Measurements from ENCODE around the gene CLUH. TPM values are rescaled to one million over a fixed set of nuclear protein-coding genes. Genes with fewer than 3 reads are reported as not detected.

Gene CLUH
- total RNA-seq, 6 experiments from 2014 or later = 88.9 to 224 (median 166) TPM

DNA sequence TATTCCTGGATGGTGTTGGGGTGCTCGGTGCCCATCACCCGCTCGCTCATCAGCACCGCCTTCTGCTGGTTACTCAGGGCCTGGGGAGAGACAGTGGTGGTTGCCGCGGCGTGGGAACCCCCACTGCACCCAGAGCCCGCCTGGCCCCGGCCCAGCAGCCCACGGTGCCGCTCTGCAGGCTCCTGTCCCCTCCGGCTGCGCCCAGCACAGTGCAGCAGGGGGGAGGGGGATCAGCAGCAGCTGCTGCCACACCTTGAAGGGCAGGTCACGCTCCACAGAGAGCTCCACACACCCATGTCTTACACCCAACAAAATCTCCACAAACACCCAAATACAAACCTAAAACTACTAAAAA lies 18.8 kb downstream of the CLUH start:
- Histone ChIP-seq H3K4me3 (no peak overlapping the region), H3K9me3 (no peaks in the 10 kb centered on the region), H3K36me3 (peaks cover 0 to 78% (median 39%) of the 10 kb centered on the region in 4 donors), H3K27ac (no peak overlapping the region), H3K27me3 (no peaks in the 10 kb centered on the region), H3K4me1 (no peaks in the 10 kb centered on the region)
- no peak for DNase-seq
- no peak for ATAC-seq
- TF ChIP-seq CTCF (IDR thresholded peaks at IDR 0.05) = no peak
- TF ChIP-seq POLR2A (IDR thresholded peaks at IDR 0.05) = no peak
- intact Hi-C loops (cut with DNase I) = no loop called here
- WGBS (ENCODE audit: insufficient coverage, low coverage, low lambda C conversion rate, missing lambda C conversion rate) = no CpG with 5 or more reads among the region's 14 CpGs

DNA sequence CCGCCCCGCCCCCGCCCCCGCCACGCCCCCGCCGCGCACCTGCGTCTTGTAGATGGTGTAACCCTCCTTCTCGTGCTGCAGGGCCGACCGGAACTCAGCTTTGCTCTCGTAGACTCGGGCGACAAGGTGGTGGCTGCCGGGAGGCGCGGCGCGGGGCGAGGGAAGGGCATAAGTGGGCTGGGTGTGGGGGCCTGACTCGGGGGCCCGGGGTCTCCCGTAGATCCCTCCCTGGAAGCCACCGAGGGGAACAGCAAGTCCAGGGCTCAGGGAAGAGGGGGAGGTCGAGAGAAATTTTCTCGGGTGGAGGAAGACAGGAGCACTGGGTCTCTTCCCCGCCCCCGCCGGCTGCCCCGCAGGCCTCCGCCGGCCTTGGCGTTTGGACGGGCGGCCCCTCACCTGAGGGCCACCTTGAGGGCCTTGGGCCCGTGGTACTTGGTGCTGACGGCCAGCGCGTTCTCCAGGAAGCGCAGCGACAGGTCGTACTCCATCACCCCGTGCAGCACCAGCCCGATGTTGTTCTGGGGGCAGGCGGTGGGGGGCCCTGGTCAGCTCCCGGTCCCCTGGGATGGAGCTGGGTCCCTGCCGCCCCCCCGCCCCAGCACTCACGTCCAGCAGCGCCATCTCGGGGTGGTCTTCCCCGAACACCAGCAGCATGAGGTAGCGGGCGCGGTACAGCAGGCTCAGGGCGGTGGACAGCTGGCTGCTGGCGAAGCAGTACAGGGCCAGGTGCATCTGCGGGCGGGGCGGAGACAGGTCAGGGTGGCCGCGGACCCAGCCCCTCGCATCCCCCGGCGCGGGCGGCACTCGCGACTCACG lies 19.4 kb downstream of the CLUH start:
- WGBS (ENCODE audit: insufficient coverage, low coverage, low lambda C conversion rate, missing lambda C conversion rate) = 85% methylated on average over 29 of the region's 71 CpGs
- intact Hi-C loops (cut with DNase I) = no loop called here
- H3K36me3 ChIP-seq = peaks cover 0 to 72% (median 37%) of the 10 kb centered on the region in 4 donors
- DNase-seq (peak in 2 of 3 donors; percentile 23 to 53), ATAC-seq (no peak)
- H3K27me3 ChIP-seq = no peaks in the 10 kb centered on the region
- no peaks in the 10 kb centered on the region for H3K4me1 ChIP-seq
- TF ChIP-seq POLR2A (IDR thresholded peaks at IDR 0.05) (no peak), CTCF (IDR thresholded peaks at IDR 0.05) (no peak)
- H3K9me3 ChIP-seq = no peaks in the 10 kb centered on the region
- no peak overlapping the region for H3K27ac ChIP-seq
- H3K4me3 ChIP-seq = no peak overlapping the region

DNA sequence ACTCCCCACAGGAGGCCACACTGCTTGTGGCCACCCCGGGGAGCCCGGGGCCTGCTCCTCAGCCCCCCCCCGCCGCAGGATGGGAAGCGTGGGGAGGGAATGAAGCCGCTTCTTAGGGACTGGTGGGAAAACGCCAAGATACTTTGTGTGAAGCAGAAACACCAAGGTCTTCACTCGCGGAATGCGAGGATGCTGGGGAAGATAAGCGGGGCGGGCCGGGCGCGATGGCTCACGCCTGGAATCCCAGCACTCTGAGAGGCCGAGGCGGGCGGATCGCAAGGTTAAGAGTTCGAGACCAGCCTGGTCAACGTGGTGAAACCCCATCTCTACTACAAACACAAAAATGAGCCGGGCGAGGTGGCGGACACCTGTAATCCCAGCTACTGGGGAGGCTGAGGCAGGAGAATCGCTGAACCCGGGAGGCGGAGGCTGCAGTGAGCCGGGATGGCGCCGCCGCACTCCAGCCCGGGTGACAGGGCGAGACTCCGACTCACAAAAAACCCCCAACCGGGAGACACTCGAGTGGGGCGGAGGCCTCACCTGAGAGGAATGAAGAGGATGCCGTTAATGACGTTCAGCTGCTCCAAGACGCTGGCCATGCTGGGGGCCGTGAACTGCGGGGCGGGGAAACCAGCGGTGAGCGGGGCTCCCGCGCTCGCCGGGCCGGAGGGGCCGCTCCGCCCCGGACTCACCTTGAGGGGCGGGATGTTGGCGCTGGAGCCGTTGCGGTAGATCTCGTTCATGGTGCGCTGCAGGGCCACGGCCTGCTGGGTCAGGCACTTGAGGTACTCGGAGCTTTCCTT lies 20.3 kb downstream of the CLUH start:
- no peak for ATAC-seq
- peaks cover 0 to 63% (median 32%) of the 10 kb centered on the region in 4 donors for H3K36me3 ChIP-seq

More for the DNA sequence above, 20.3 kb downstream of the CLUH start:
- H3K4me1 ChIP-seq = no peaks in the 10 kb centered on the region
- no peak overlapping the region for H3K4me3 ChIP-seq
- intact Hi-C loops (cut with DNase I) = no loop called here
- no peaks in the 10 kb centered on the region for H3K9me3 ChIP-seq
- peak in 1 of 3 donors; percentile 42 for DNase-seq
- no peak overlapping the region for H3K27ac ChIP-seq
- 98% methylated on average over 12 of the region's 62 CpGs for WGBS (ENCODE audit: insufficient coverage, low coverage, low lambda C conversion rate, missing lambda C conversion rate)
- TF ChIP-seq CTCF (IDR thresholded peaks at IDR 0.05) (no peak), POLR2A (IDR thresholded peaks at IDR 0.05) (no peak)
- no peaks in the 10 kb centered on the region for H3K27me3 ChIP-seq

Measured in right lobe of liver (tissue), 6 donors.